Nephron (organoid): ENCODE results near the gene LAMA2.
A peak's percentile ranks its signal among the peaks of the same experiment; 100 is the strongest.

Experiments
- H3K27ac Mint-ChIP-seq, 3 experiments: 2 replicates each; pipeline ENCODE4 v1.8.0; 2020; ENCODE audit warnings: mixed read lengths in 3 of 3, mild to moderate bottlenecking in 2 of 3, moderate library complexity in 1 of 3
- H3K27me3 Mint-ChIP-seq: 2 replicates; pipeline ENCODE4 v1.8.0; 2021; ENCODE audit warnings: low read depth, mild to moderate bottlenecking, moderate library complexity, mixed read lengths
- H3K36me3 Mint-ChIP-seq: 2 replicates; pipeline ENCODE4 v1.8.0; 2020; ENCODE audit warnings: low read depth, mixed read lengths
- H3K4me1 Mint-ChIP-seq: 2 replicates; pipeline ENCODE4 v1.8.0; 2020; ENCODE audit warnings: mixed read lengths
- H3K4me3 Mint-ChIP-seq, 3 experiments: 2 replicates each; pipeline ENCODE4 v1.8.0; 2020; ENCODE audit warnings: mild to moderate bottlenecking in 3 of 3, mixed read lengths in 3 of 3, moderate library complexity in 2 of 3
- H3K9me3 Mint-ChIP-seq: 2 replicates; pipeline ENCODE4 v1.8.0; 2020; ENCODE audit warnings: mixed read lengths
- CTCF ChIP-seq, 3 experiments: fragments of 200-600 bp; sonication (generic); IDR thresholded peaks; one replicate each; pipeline ENCODE4 v1.5.0; 2021; ENCODE audit warnings: antibody characterized with exemption in 3 of 3; ENCODE audit not compliant: unreplicated experiment in 3 of 3

LAMA2 gene

GRCh38 chr6:129306826-129307225 lies 423.9 kb downstream of the LAMA2 start:
- Mint-ChIP-seq H3K4me1 (no peaks in the 10 kb centered on the region), H3K4me3 (no peak overlapping the region), H3K36me3 (peaks cover 22% of the 10 kb centered on the region), H3K27me3 (no peaks in the 10 kb centered on the region), H3K9me3 (peaks cover 7% of the 10 kb centered on the region), H3K27ac (no peak overlapping the region)
- TF ChIP-seq CTCF (IDR thresholded peaks at IDR 0.05; ENCODE audit: unreplicated experiment in 3 of 3), result no peak

GRCh38 chr6:129307845-129308244 lies 424.9 kb downstream of the LAMA2 start:
- H3K27ac Mint-ChIP-seq, result no peak overlapping the region
- no peaks in the 10 kb centered on the region for H3K4me1 Mint-ChIP-seq
- no peak for TF ChIP-seq CTCF (IDR thresholded peaks at IDR 0.05; ENCODE audit: unreplicated experiment in 3 of 3)
- H3K9me3 Mint-ChIP-seq, result peaks cover 7% of the 10 kb centered on the region
- H3K36me3 Mint-ChIP-seq, result peaks cover 19% of the 10 kb centered on the region
- H3K27me3 Mint-ChIP-seq, result no peaks in the 10 kb centered on the region
- no peak overlapping the region for H3K4me3 Mint-ChIP-seq

GRCh38 chr6:129309154-129309553 lies 426.2 kb downstream of the LAMA2 start:
- H3K4me3 Mint-ChIP-seq, result no peak overlapping the region
- H3K27ac Mint-ChIP-seq, result no peak overlapping the region
- H3K9me3 Mint-ChIP-seq, result peaks cover 7% of the 10 kb centered on the region
- TF ChIP-seq CTCF (IDR thresholded peaks at IDR 0.05; ENCODE audit: unreplicated experiment in 3 of 3), result no peak
- H3K27me3 Mint-ChIP-seq, result no peaks in the 10 kb centered on the region
- H3K36me3 Mint-ChIP-seq, result peaks cover 19% of the 10 kb centered on the region
- no peaks in the 10 kb centered on the region for H3K4me1 Mint-ChIP-seq

GRCh38 chr6:129312880-129313279 lies 429.9 kb downstream of the LAMA2 start:
- H3K36me3 Mint-ChIP-seq, result peaks cover 19% of the 10 kb centered on the region
- peaks cover 6% of the 10 kb centered on the region for H3K4me1 Mint-ChIP-seq
- H3K27ac Mint-ChIP-seq, result no peak overlapping the region
- H3K9me3 Mint-ChIP-seq, result peaks cover 7% of the 10 kb centered on the region
- no peaks in the 10 kb centered on the region for H3K27me3 Mint-ChIP-seq
- TF ChIP-seq CTCF (IDR thresholded peaks at IDR 0.05; ENCODE audit: unreplicated experiment in 3 of 3), result no peak
- no peak overlapping the region for H3K4me3 Mint-ChIP-seq

- Mint-ChIP-seq H3K27me3 (no peaks in the 10 kb centered on the region), H3K4me3 (no peak overlapping the region), H3K4me1 (peaks cover 11% of the 10 kb centered on the region), H3K27ac (peak overlapping the region in 1 of 3 experiments; percentile 71), H3K9me3 (peaks cover 7% of the 10 kb centered on the region), H3K36me3 (peaks cover 19% of the 10 kb centered on the region)
- no peak for TF ChIP-seq CTCF (IDR thresholded peaks at IDR 0.05; ENCODE audit: unreplicated experiment in 3 of 3)
These were observed 431.6 kb downstream of the LAMA2 start for GRCh38 chr6:129314575-129314974.

GRCh38 chr6:129317931-129318820 lies 435.2 kb downstream of the LAMA2 start:
- Mint-ChIP-seq H3K27me3 (no peaks in the 10 kb centered on the region), H3K27ac (peak overlapping the region; percentile 5 to 65 (median 27)), H3K4me1 (peaks cover 11% of the 10 kb centered on the region), H3K4me3 (no peak overlapping the region), H3K9me3 (no peaks in the 10 kb centered on the region), H3K36me3 (peaks cover 11% of the 10 kb centered on the region)
- no peak for TF ChIP-seq CTCF (IDR thresholded peaks at IDR 0.05; ENCODE audit: unreplicated experiment in 3 of 3)
